H9 (cell line): ENCODE results near the gene ADAM19. TPM values are rescaled to one million over a fixed set of nuclear protein-coding genes. Genes with fewer than 3 reads are reported as not detected.

Experiments
- DNase-seq: peaks from one replicate; pipeline ENCODE4 v3.0.0-alpha.2; 2017
- H2AFZ ChIP-seq: one replicate; pipeline ENCODE4 v1.6.1; 2013; ENCODE audit warnings: mild to moderate bottlenecking, low read length, control low read depth, moderate library complexity
- H2AK5ac ChIP-seq: 2 replicates; pipeline ENCODE4 v1.6.1; 2013; ENCODE audit warnings: low read length, control low read depth, mixed read lengths; ENCODE audit not compliant: insufficient read length
- H2BK120ac ChIP-seq: one replicate; pipeline ENCODE4 v1.6.1; 2013; ENCODE audit warnings: low read depth, mild to moderate bottlenecking, low read length, control low read depth, inconsistent platforms; ENCODE audit not compliant: poor library complexity, severe bottlenecking
- H2BK12ac ChIP-seq: 2 replicates; pipeline ENCODE4 v1.6.1; 2013; ENCODE audit warnings: low read length, control low read depth, mixed read lengths, low read depth; ENCODE audit not compliant: insufficient read length
- H2BK15ac ChIP-seq: 2 replicates; pipeline ENCODE4 v1.6.1; 2013; ENCODE audit warnings: low read depth, low read length, control low read depth
- H2BK20ac ChIP-seq: one replicate; pipeline ENCODE4 v1.6.1; 2013; ENCODE audit warnings: low read depth, mild to moderate bottlenecking, low read length, control low read depth, inconsistent platforms; ENCODE audit not compliant: poor library complexity, severe bottlenecking
- H2BK5ac ChIP-seq: 2 replicates; pipeline ENCODE4 v1.6.1; 2013; ENCODE audit warnings: low read length, control low read depth, mixed read lengths; ENCODE audit not compliant: insufficient read length
- H3K14ac ChIP-seq: 2 replicates; pipeline ENCODE4 v1.6.1; 2013; ENCODE audit warnings: low read length, control low read depth; ENCODE audit not compliant: insufficient read depth
- H3K18ac ChIP-seq: 2 replicates; pipeline ENCODE4 v1.6.1; 2013; ENCODE audit warnings: low read depth, mild to moderate bottlenecking, mixed read lengths, low read length, control low read depth; ENCODE audit not compliant: insufficient read length
- H3K23ac ChIP-seq: 2 replicates; pipeline ENCODE4 v1.6.1; 2013; ENCODE audit warnings: low read length, control low read depth, mixed read lengths, low read depth; ENCODE audit not compliant: insufficient read length
- H3K23me2 ChIP-seq: 2 replicates; pipeline ENCODE4 v1.6.1; 2013; ENCODE audit warnings: low read depth, mild to moderate bottlenecking, mixed read lengths, low read length, control low read depth; ENCODE audit not compliant: insufficient read length, poor library complexity, severe bottlenecking
- H3K27ac ChIP-seq: 2 replicates; pipeline ENCODE4 v1.5.1; 2013; ENCODE audit warnings: low read length, control low read depth, mixed read lengths, low read depth; ENCODE audit not compliant: insufficient read length
- H3K27me3 ChIP-seq: 2 replicates; pipeline ENCODE4 v1.6.1; 2013; ENCODE audit warnings: low read length, control low read depth, inconsistent platforms; ENCODE audit not compliant: insufficient read depth
- H3K4ac ChIP-seq: 2 replicates; pipeline ENCODE4 v1.6.1; 2013; ENCODE audit warnings: low read depth, mild to moderate bottlenecking, control low read depth, inconsistent platforms, low read length, moderate library complexity
- H3K4me1 ChIP-seq: 2 replicates; pipeline ENCODE4 v1.6.1; 2013; ENCODE audit warnings: low read length, control low read depth, inconsistent platforms; ENCODE audit not compliant: insufficient read depth
- H3K4me2 ChIP-seq: 2 replicates; pipeline ENCODE4 v1.6.1; 2013; ENCODE audit warnings: low read length, control low read depth, mixed read lengths; ENCODE audit not compliant: insufficient read length, insufficient read depth
- H3K56ac ChIP-seq: 2 replicates; pipeline ENCODE4 v1.6.1; 2013; ENCODE audit warnings: low read depth, mild to moderate bottlenecking, mixed read lengths, low read length, control low read depth; ENCODE audit not compliant: insufficient read length
- H3K79me1 ChIP-seq: 2 replicates; pipeline ENCODE4 v1.6.1; 2013; ENCODE audit warnings: low read depth, mild to moderate bottlenecking, moderate library complexity, low read length, control low read depth, inconsistent platforms; ENCODE audit not compliant: insufficient read depth, poor library complexity, severe bottlenecking
- H3K79me2 ChIP-seq: 2 replicates; pipeline ENCODE4 v1.6.1; 2013; ENCODE audit warnings: low read length, control low read depth, inconsistent platforms; ENCODE audit not compliant: insufficient read depth
- H3K9ac ChIP-seq: 2 replicates; pipeline ENCODE4 v1.6.1; 2013; ENCODE audit warnings: low read length, control low read depth, mixed read lengths; ENCODE audit not compliant: insufficient read length; ENCODE audit errors: extremely low read depth
- H3K9me3 ChIP-seq: one replicate; pipeline ENCODE4 v1.6.1; 2013; ENCODE audit warnings: low read depth, low read length, inconsistent platforms; ENCODE audit not compliant: control insufficient read depth
- H3T11ph ChIP-seq: one replicate; pipeline ENCODE4 v1.6.1; 2013; ENCODE audit warnings: mild to moderate bottlenecking, low read length, control low read depth, inconsistent platforms
- H4K20me1 ChIP-seq: one replicate; pipeline ENCODE4 v1.6.1; 2013; ENCODE audit not compliant: control insufficient read depth, insufficient read length, insufficient read depth
- H4K5ac ChIP-seq: 2 replicates; pipeline ENCODE4 v1.6.1; 2013; ENCODE audit warnings: low read depth, mild to moderate bottlenecking, mixed read lengths, low read length, control low read depth; ENCODE audit not compliant: insufficient read length
- H4K8ac ChIP-seq: replicated peaks from 2 replicates; pipeline ENCODE4 v1.6.1; 2013; ENCODE audit warnings: low read length, control low read depth, mixed read lengths, low read depth; ENCODE audit not compliant: insufficient read length
- H4K91ac ChIP-seq: 2 replicates; pipeline ENCODE4 v1.6.1; 2013; ENCODE audit warnings: low read depth, mild to moderate bottlenecking, moderate library complexity, mixed read lengths, low read length, control low read depth; ENCODE audit not compliant: insufficient read length
- H3K27ac Mint-ChIP-seq, 3 experiments: 2 replicates in 2 of 3; 3 replicates in 1 of 3; pipeline ENCODE4 v1.8.0; 2020 to 2021; ENCODE audit warnings: mixed read lengths in 3 of 3, mild to moderate bottlenecking in 1 of 3, moderate library complexity in 1 of 3
- H3K27me3 Mint-ChIP-seq: 2 replicates; pipeline ENCODE4 v1.8.0; 2021; ENCODE audit warnings: low read depth, mild to moderate bottlenecking, moderate library complexity, mixed read lengths
- H3K36me3 Mint-ChIP-seq, 3 experiments: 2 replicates in 2 of 3; 3 replicates in 1 of 3; pipeline ENCODE4 v1.8.0; 2020 to 2021; ENCODE audit warnings: low read depth in 3 of 3, mixed read lengths in 3 of 3; ENCODE audit not compliant: insufficient read depth in 1 of 3
- H3K4me1 Mint-ChIP-seq, 2 experiments: 2 replicates each; pipeline ENCODE4 v1.8.0; 2020; ENCODE audit warnings: mixed read lengths in 2 of 2
- H3K4me3 Mint-ChIP-seq, 2 experiments: 2 replicates in 1 of 2; 3 replicates in 1 of 2; pipeline ENCODE4 v1.8.0; 2020 to 2021; ENCODE audit warnings: mild to moderate bottlenecking in 2 of 2, mixed read lengths in 2 of 2, moderate library complexity in 1 of 2
- H3K9me3 Mint-ChIP-seq, 2 experiments: 2 replicates in 1 of 2; 3 replicates in 1 of 2; pipeline ENCODE4 v1.8.0; 2020; ENCODE audit warnings: mild to moderate bottlenecking in 2 of 2, mixed read lengths in 2 of 2, moderate library complexity in 1 of 2
- WGBS: extraction: QIAGEN DNeasy Blood & Tissue Kit; methylation state at CpG from one replicate; pipeline ENCODE4 v1.1.7; 2013; ENCODE audit warnings: missing lambda C conversion rate, low lambda C conversion rate, mixed read lengths; ENCODE audit not compliant: insufficient read length; ENCODE audit errors: extremely low coverage; 5-methylcytosine and 5-hydroxymethylcytosine counted together
- total RNA-seq: library from RNA; stranded (reverse); gene quantifications from 2 replicates; pipeline ENCODE4 v1.2.1, GENCODE V29; 2021
- TF ChIP-seq, protein P1 (sequence below): fragments of 200-600 bp; sonication (generic); conservative IDR thresholded peaks from 3 replicates; pipeline ENCODE4 v1.8.0; 2021; ENCODE audit warnings: antibody characterized with exemption, mild to moderate bottlenecking

ADAM19 gene
- total RNA-seq, 1 experiment from 2014 or later: 9.9 TPM

DNA sequence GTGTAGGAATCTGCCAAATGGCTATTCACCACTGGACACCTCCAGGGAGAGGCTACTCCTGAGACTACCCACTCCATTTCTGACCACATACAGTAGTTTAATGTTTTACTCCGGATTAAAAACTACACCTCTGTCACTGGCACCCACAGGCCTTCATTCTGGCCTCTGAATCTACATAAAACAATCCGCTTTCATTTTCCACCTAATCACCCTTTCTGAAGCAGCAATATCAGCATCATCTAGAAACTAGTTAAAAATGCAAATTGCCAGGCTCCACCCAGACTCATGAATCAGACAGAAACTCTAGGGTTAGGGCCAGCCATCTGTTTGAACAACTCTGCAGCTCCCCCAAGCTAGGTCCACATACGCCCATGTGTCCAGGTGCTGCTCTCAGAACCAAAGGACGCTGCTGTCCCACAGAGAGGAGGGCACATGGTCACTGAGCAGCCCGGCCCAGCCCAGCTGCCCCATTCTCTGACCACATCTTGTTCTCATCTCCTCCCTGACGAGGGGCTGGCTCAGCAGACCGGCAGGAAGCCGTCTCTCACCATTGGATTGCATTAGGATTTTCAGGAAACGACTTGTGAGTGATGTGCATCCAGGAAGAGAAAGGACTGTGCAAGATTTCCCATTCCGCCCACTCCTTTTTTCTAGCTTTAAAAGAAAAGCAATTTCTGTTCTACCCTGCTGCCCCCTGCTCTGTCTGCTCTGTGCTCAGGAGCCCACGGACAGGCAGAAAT, 34.7 kb downstream of the ADAM19 start:
- peaks cover 0 to 7% (median 6%) of the 10 kb centered on the region in 3 experiments; a peak in 6 of 7 replicates for H3K36me3 Mint-ChIP-seq
- Histone ChIP-seq H3K23ac (no peak overlapping the region), H3K27me3 (no peaks in the 10 kb centered on the region), H2BK20ac (no peak overlapping the region), H4K91ac (no peak overlapping the region), H4K8ac (no peak overlapping the region), H4K5ac (no peak overlapping the region), H3T11ph (no peak overlapping the region), H3K4ac (no peak overlapping the region), H3K79me2 (no peaks in the 10 kb centered on the region), H2BK15ac (no peak overlapping the region), H3K27ac (no peak overlapping the region), H3K4me1 (peaks cover 3% of the 10 kb centered on the region; the same call in 1 of the 2 replicates), H3K9ac (peak overlapping the region; percentile 8), H3K79me1 (no peaks in the 10 kb centered on the region), H3K4me2 (no peak overlapping the region), H4K20me1 (no peaks in the 10 kb centered on the region), H3K9me3 (no peaks in the 10 kb centered on the region), H2AK5ac (no peak overlapping the region), H2BK120ac (no peak overlapping the region), H2BK12ac (no peak overlapping the region), H3K56ac (no peak overlapping the region), H2BK5ac (no peak overlapping the region), H3K18ac (no peak overlapping the region), H3K23me2 (no peaks in the 10 kb centered on the region), H3K14ac (peak overlapping the region; percentile 87; the same call in 1 of the 2 replicates), H2AFZ (no peak overlapping the region)
- TF ChIP-seq, protein P1, sequence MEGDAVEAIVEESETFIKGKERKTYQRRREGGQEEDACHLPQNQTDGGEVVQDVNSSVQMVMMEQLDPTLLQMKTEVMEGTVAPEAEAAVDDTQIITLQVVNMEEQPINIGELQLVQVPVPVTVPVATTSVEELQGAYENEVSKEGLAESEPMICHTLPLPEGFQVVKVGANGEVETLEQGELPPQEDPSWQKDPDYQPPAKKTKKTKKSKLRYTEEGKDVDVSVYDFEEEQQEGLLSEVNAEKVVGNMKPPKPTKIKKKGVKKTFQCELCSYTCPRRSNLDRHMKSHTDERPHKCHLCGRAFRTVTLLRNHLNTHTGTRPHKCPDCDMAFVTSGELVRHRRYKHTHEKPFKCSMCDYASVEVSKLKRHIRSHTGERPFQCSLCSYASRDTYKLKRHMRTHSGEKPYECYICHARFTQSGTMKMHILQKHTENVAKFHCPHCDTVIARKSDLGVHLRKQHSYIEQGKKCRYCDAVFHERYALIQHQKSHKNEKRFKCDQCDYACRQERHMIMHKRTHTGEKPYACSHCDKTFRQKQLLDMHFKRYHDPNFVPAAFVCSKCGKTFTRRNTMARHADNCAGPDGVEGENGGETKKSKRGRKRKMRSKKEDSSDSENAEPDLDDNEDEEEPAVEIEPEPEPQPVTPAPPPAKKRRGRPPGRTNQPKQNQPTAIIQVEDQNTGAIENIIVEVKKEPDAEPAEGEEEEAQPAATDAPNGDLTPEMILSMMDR: no peak
- no peaks in the 10 kb centered on the region for H3K9me3 Mint-ChIP-seq
- H3K27ac Mint-ChIP-seq: peak overlapping the region in 1 of 3 experiments; percentile 20; a peak in 2 of 7 replicates
- H3K4me3 Mint-ChIP-seq: no peak overlapping the region
- DNase-seq: no peak
- H3K4me1 Mint-ChIP-seq: peaks cover 9 to 10% of the 10 kb centered on the region in 2 experiments
- WGBS: no CpG with 5 or more reads among the region's 11 CpGs
- H3K27me3 Mint-ChIP-seq: no peaks in the 10 kb centered on the region
